Keratinocyte (primary cell): ENCODE results near the gene ASAP3. TPM values are rescaled to one million over a fixed set of nuclear protein-coding genes. Genes with fewer than 3 reads are reported as not detected.

Experiments
- DNase-seq: peaks from one replicate; pipeline ENCODE4 v3.0.0-alpha.2; 2011; ENCODE audit warnings: low read depth, missing footprints, low spot score
- FAIRE-seq: peaks from 2 replicates; lab custom pipeline; 2011; peaks lifted over from hg19 to GRCh38; lab: Jason Lieb, UNC
- H2AFZ ChIP-seq: 2 replicates; pipeline ENCODE4 v1.6.0; 2012; ENCODE audit warnings: low read length, control low read depth, inconsistent platforms; ENCODE audit not compliant: control insufficient read depth
- H3K27ac ChIP-seq: 2 replicates; pipeline ENCODE4 v1.5.1; 2011; ENCODE audit warnings: low read length; ENCODE audit not compliant: control insufficient read depth, insufficient read depth
- H3K27me3 ChIP-seq: 3 replicates; pipeline ENCODE4 v1.6.0; 2011; ENCODE audit warnings: low read length; ENCODE audit not compliant: control insufficient read depth, insufficient read depth; ENCODE audit errors: extremely low read depth
- H3K36me3 ChIP-seq, 2 experiments: 2 replicates in 1 of 2; 3 replicates in 1 of 2; pipeline ENCODE4 v1.5.1; 2011; ENCODE audit warnings: low read length in 2 of 2, mild to moderate bottlenecking in 1 of 2; ENCODE audit not compliant: control insufficient read depth in 2 of 2, insufficient read depth in 2 of 2; ENCODE audit errors: extremely low read depth in 1 of 2
- H3K4me1 ChIP-seq: 3 replicates; pipeline ENCODE4 v1.5.1; 2011; ENCODE audit warnings: low read length; ENCODE audit not compliant: control insufficient read depth, insufficient read depth; ENCODE audit errors: extremely low read depth
- H3K4me2 ChIP-seq: 3 replicates; pipeline ENCODE4 v1.6.0; 2011; ENCODE audit warnings: low read depth, low read length; ENCODE audit not compliant: control insufficient read depth, insufficient read depth; ENCODE audit errors: extremely low read depth
- H3K4me3 ChIP-seq, 3 experiments: fragments of 200-600 bp in 1 of 3; sonication (generic) in 1 of 3; 2 replicates in 2 of 3; 3 replicates in 1 of 3; pipeline ENCODE4 v1.5.1; 2011 to 2016; ENCODE audit warnings: low read length in 3 of 3, mild to moderate bottlenecking in 3 of 3, control low read depth in 2 of 3, inconsistent platforms in 1 of 3, low read depth in 1 of 3, mixed read lengths in 1 of 3, mixed run types in 1 of 3, moderate library complexity in 1 of 3; ENCODE audit not compliant: control insufficient read depth in 2 of 3, insufficient read depth in 2 of 3; ENCODE audit errors: extremely low read depth in 1 of 3
- H3K79me2 ChIP-seq: 2 replicates; pipeline ENCODE4 v1.6.0; 2012; ENCODE audit warnings: low read length; ENCODE audit not compliant: control insufficient read depth, insufficient read depth
- H3K9ac ChIP-seq: 3 replicates; pipeline ENCODE4 v1.6.0; 2011; ENCODE audit warnings: low read length; ENCODE audit not compliant: control insufficient read depth, insufficient read depth; ENCODE audit errors: extremely low read depth
- H3K9me1 ChIP-seq: 3 replicates; pipeline ENCODE4 v1.6.0; 2011; ENCODE audit warnings: low read length; ENCODE audit not compliant: control insufficient read depth, insufficient read depth; ENCODE audit errors: extremely low read depth
- H3K9me3 ChIP-seq: 2 replicates; pipeline ENCODE4 v1.5.1; 2012; ENCODE audit warnings: low read depth, low read length; ENCODE audit not compliant: control insufficient read depth
- H4K20me1 ChIP-seq: 3 replicates; pipeline ENCODE4 v1.6.0; 2011; ENCODE audit warnings: low read length; ENCODE audit not compliant: control insufficient read depth, insufficient read depth; ENCODE audit errors: extremely low read depth
- CTCF ChIP-seq, 3 experiments: IDR thresholded peaks in 1 of 3; conservative IDR thresholded peaks in 1 of 3; optimal IDR thresholded peaks in 1 of 3; 2 replicates in 2 of 3; 3 replicates in 1 of 3; pipeline versions ENCODE3 to v1.5.1; 2011; ENCODE audit warnings: low read length in 3 of 3, mild to moderate bottlenecking in 3 of 3, moderate library complexity in 2 of 3, control low read depth in 1 of 3, inconsistent platforms in 1 of 3; ENCODE audit not compliant: insufficient read depth in 2 of 3; ENCODE audit errors: extremely low read depth in 1 of 3
- EZH2 ChIP-seq: IDR thresholded peaks from one replicate; pipeline ENCODE4 v1.6.1; 2012; ENCODE audit warnings: inconsistent platforms, mild to moderate bottlenecking, low read length, moderate library complexity
- dilution Hi-C: fragments of 300-500 bp; cut with MboI; formaldehyde crosslinking; loops from one replicate; pipeline ENCODE4 v1.7.0; 2020; ENCODE audit warnings: low sequenced_read_pairs; ENCODE audit not compliant: extremely low pct_ligation_motif_present
- polyA plus RNA-seq, 5 experiments: library from polyadenylated mRNA; depleted of rRNA in 3 of 5; stranded (reverse) in 3 of 5; stranded (forward) in 1 of 5; unstranded in 1 of 5; fragments of >200 nt; gene quantifications; 1 replicate in 1 of 5; 2 replicates in 3 of 5; 3 replicates in 1 of 5; pipeline versions ENCODE4 v1.2.1 to v1.2.3, GENCODE V29; 2011 to 2012; ENCODE audit warnings: missing spikeins in 2 of 5, low read depth in 1 of 5, low replicate concordance in 1 of 5

The ASAP3 gene
- polyA plus RNA-seq, 1 donor (not counting 4 experiments of a cell fraction or from before 2014, with no cell fraction given), result 11.4 TPM

GRCh38 chr1:23450894-23451293 is 33.1 kb downstream of the ASAP3 start:
- TF ChIP-seq EZH2 (no peak), CTCF (optimal IDR thresholded peaks at IDR 0.05 in 1 of 3, IDR thresholded peaks at IDR 0.05 in 1 of 3, conservative IDR thresholded peaks at IDR 0.05 in 1 of 3; ENCODE audit: extremely low read depth in 1 of 3, insufficient read depth in 2 of 3, low read length in 3 of 3) (no peak)
- no peak overlapping the region for H2AFZ ChIP-seq
- peaks cover 42% of the 10 kb centered on the region for H3K4me1 ChIP-seq
- DNase-seq (no peak), FAIRE-seq (no peak)
- H3K9me1 ChIP-seq, result peaks cover 3% of the 10 kb centered on the region
- peaks cover 7% of the 10 kb centered on the region for H4K20me1 ChIP-seq
- H3K27ac ChIP-seq, result no peak overlapping the region
- H3K9me3 ChIP-seq, result no peaks in the 10 kb centered on the region
- dilution Hi-C loops, result no loop called here
- no peaks in the 10 kb centered on the region for H3K79me2 ChIP-seq
- no peak overlapping the region for H3K9ac ChIP-seq
- H3K4me3 ChIP-seq, result no peak overlapping the region
- H3K27me3 ChIP-seq, result peaks cover 35% of the 10 kb centered on the region
- H3K4me2 ChIP-seq, result no peak overlapping the region
- peaks cover 0 to 3% of the 10 kb centered on the region in 2 experiments for H3K36me3 ChIP-seq

- FAIRE-seq, result no peak
- H2AFZ ChIP-seq, result no peak overlapping the region
- peaks cover 7% of the 10 kb centered on the region for H4K20me1 ChIP-seq
- no peaks in the 10 kb centered on the region for H3K9me3 ChIP-seq
- H3K36me3 ChIP-seq, result peaks cover 0 to 4% of the 10 kb centered on the region in 2 experiments
- peaks cover 25% of the 10 kb centered on the region for H3K27me3 ChIP-seq
- H3K79me2 ChIP-seq, result no peaks in the 10 kb centered on the region
- no peak for TF ChIP-seq CTCF (optimal IDR thresholded peaks at IDR 0.05 in 1 of 3, IDR thresholded peaks at IDR 0.05 in 1 of 3, conservative IDR thresholded peaks at IDR 0.05 in 1 of 3; ENCODE audit: extremely low read depth in 1 of 3, insufficient read depth in 2 of 3, low read length in 3 of 3)
- TF ChIP-seq EZH2, result no peak
- peaks cover 2% of the 10 kb centered on the region for H3K9me1 ChIP-seq
- no peak overlapping the region for H3K9ac ChIP-seq
- H3K4me1 ChIP-seq, result peaks cover 33% of the 10 kb centered on the region
- H3K4me3 ChIP-seq, result no peak overlapping the region
- H3K27ac ChIP-seq, result no peak overlapping the region
- no peak for DNase-seq
- dilution Hi-C loops, result no loop called here
- H3K4me2 ChIP-seq, result no peak overlapping the region
Measured at GRCh38 chr1:23449958-23450357, 34.0 kb downstream of the ASAP3 start.
